ENCODE data around the gene KCP. TPM values are rescaled to one million over a fixed set of nuclear protein-coding genes. Genes with fewer than 3 reads are reported as not detected.

The KCP gene
- total and polyA plus RNA-seq, 2 of the 13 experiments (the other 11 are each of a cell fraction or from before 2014, with no cell fraction given) = 0.37 to 1.0 TPM

DNA sequence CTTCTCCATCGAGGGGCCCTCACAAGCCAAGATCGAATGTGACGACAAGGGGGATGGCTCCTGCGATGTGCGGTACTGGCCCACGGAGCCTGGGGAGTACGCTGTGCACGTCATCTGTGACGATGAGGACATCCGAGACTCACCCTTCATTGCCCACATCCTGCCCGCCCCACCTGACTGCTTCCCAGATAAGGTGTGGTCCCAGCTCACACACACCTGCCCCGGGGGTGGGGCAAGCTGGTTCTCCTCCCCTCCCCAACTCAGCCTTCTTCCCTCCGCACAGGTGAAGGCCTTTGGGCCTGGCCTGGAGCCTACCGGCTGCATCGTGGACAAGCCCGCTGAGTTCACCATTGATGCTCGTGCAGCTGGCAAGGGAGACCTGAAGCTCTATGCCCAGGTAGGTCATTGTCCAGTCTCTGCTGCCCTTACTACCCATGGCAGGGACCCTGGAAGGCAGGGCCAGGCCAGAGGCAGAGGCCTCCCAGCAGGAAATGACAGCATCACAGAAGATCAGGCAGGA lies 69.3 kb downstream of the KCP start:
- H3K4me3 ChIP-seq (replicated peaks in 1 of 3; ENCODE audit: insufficient read depth in 1 of 3, low read depth in 2 of 3, low read length in 3 of 3) = no peak overlapping the region
- FAIRE-seq = no peak
- H3K36me3 ChIP-seq (replicated peaks in 1 of 2; ENCODE audit: control insufficient read depth in 1 of 2, insufficient read depth in 2 of 2, low read length in 2 of 2) = no peaks in the 10 kb centered on the region
- no peaks in the 10 kb centered on the region for H3K79me2 ChIP-seq (ENCODE audit: insufficient read depth, low read length)
- no peak for ATAC-seq
- 73% methylated on average over 4 of the region's 17 CpGs for WGBS (ENCODE audit: low lambda C conversion rate)
- ChIA-PET POLR2A (no interaction called here), CTCF (ENCODE audit: low intra/inter-chr PET ratio, low total read pairs) (interaction anchor here (1.6 to 3.0 kb wide), 3 partner anchors 34 to 43 kb away, joined by 6 to 13 read pairs (median 11); no protein-coding TSS in a partner anchor)
- H2AFZ ChIP-seq (ENCODE audit: low read length) = no peak overlapping the region
- H3K9ac ChIP-seq (ENCODE audit: insufficient read depth, low read depth, low read length) = no peak overlapping the region
- no peak overlapping the region for H3K27ac ChIP-seq (ENCODE audit: extremely low read length, insufficient read depth, low read length)
- no TSS peak for BruUV-seq (replicated peaks)
- TF ChIP-seq, protein P1, sequence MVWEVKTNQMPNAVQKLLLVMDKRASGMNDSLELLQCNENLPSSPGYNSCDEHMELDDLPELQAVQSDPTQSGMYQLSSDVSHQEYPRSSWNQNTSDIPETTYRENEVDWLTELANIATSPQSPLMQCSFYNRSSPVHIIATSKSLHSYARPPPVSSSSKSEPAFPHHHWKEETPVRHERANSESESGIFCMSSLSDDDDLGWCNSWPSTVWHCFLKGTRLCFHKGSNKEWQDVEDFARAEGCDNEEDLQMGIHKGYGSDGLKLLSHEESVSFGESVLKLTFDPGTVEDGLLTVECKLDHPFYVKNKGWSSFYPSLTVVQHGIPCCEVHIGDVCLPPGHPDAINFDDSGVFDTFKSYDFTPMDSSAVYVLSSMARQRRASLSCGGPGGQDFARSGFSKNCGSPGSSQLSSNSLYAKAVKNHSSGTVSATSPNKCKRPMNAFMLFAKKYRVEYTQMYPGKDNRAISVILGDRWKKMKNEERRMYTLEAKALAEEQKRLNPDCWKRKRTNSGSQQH (CRISPR knock-in tag; IDR thresholded peaks at IDR 0.05; ENCODE audit: low read depth) = no peak
- no peaks in the 10 kb centered on the region for H4K20me1 ChIP-seq (ENCODE audit: insufficient read depth, low read length)
- in situ Hi-C loops (cut with HindIII; ENCODE audit: extremely low pct_ligation_motif_present, low pct_unique_long_range_greater_than_20kb) (no loop called here), intact Hi-C loops (cut with micrococcal nuclease; ENCODE audit: unreplicated experiment) (no loop called here)
- no peak overlapping the region for H3K4me2 ChIP-seq (ENCODE audit: low read depth, low read length)
- H3K27me3 ChIP-seq (ENCODE audit: control insufficient read depth in 1 of 2, insufficient read depth in 2 of 2, low read length in 2 of 2) = peaks cover 4 to 10% of the 10 kb centered on the region in 2 experiments; a peak in 2 of 5 replicates
- no peak for DNase-seq (ENCODE audit: low spot score)
- peaks cover 11% of the 10 kb centered on the region for H3K4me1 ChIP-seq (ENCODE audit: insufficient read depth, low read length)
- no peaks in the 10 kb centered on the region for H3K9me3 ChIP-seq (ENCODE audit: low read length)

DNA sequence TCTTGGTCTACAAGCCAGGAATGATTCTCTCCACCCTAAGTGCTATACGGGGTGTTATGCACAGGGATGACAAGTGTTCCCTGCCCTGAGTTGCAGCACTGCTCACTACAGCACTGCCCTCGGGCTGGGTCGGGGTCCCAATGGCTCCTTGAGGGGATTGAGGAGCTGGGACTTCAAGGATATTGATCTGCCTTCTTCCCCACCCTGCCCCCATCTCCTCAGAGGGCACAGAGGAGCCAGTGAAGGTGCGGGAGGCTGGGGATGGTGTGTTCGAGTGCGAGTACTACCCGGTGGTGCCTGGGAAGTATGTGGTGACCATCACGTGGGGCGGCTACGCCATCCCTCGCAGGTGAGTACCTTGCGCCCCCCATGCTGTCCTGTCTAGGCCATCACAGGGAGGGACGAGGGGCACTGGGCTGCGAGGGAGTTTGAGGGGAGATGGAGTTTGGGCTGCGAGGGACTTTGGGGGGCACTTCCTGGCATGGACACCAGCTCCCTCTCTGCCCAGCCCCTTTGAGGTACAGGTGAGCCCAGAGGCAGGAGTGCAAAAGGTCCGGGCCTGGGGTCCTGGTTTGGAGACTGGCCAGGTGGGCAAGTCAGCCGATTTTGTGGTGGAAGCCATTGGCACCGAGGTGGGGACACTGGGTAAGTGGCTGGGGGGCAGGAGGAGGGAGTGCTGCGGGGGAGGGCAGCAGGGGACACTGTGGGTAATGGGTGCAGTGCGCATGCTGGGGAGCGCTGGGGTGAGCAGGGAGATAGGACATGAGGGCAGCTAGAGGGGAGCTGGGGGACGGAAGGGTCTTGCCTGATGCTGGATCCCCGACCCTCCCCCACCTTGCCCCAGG lies 70.0 kb downstream of the KCP start:
- Histone ChIP-seq H3K27me3 (ENCODE audit: control insufficient read depth in 1 of 2, insufficient read depth in 2 of 2, low read length in 2 of 2) (peaks cover 3 to 13% of the 10 kb centered on the region in 2 experiments; a peak in 2 of 5 replicates), H3K36me3 (replicated peaks in 1 of 2; ENCODE audit: control insufficient read depth in 1 of 2, insufficient read depth in 2 of 2, low read length in 2 of 2) (no peaks in the 10 kb centered on the region), H3K4me2 (ENCODE audit: low read depth, low read length) (no peak overlapping the region), H3K9ac (ENCODE audit: insufficient read depth, low read depth, low read length) (no peak overlapping the region), H3K79me2 (ENCODE audit: insufficient read depth, low read length) (no peaks in the 10 kb centered on the region), H3K27ac (ENCODE audit: extremely low read length, insufficient read depth, low read length) (no peak overlapping the region), H3K9me3 (ENCODE audit: low read length) (no peaks in the 10 kb centered on the region), H2AFZ (ENCODE audit: low read length) (no peak overlapping the region), H4K20me1 (ENCODE audit: insufficient read depth, low read length) (no peaks in the 10 kb centered on the region), H3K4me1 (ENCODE audit: insufficient read depth, low read length) (peaks cover 11% of the 10 kb centered on the region), H3K4me3 (replicated peaks in 1 of 3; ENCODE audit: insufficient read depth in 1 of 3, low read depth in 2 of 3, low read length in 3 of 3) (no peak overlapping the region)
- FAIRE-seq (no peak), ATAC-seq (no peak), DNase-seq (ENCODE audit: low spot score) (no peak)
- 28% methylated on average over 12 of the region's 23 CpGs for WGBS (ENCODE audit: low lambda C conversion rate)
- in situ Hi-C loops (cut with HindIII; ENCODE audit: extremely low pct_ligation_motif_present, low pct_unique_long_range_greater_than_20kb) (no loop called here), intact Hi-C loops (cut with micrococcal nuclease; ENCODE audit: unreplicated experiment) (no loop called here)
- ChIA-PET CTCF (ENCODE audit: low intra/inter-chr PET ratio, low total read pairs) (no interaction called here), POLR2A (no interaction called here)
- BruUV-seq (replicated peaks) = no TSS peak
- TF ChIP-seq MIER3 (CRISPR knock-in tag; IDR thresholded peaks at IDR 0.05; ENCODE audit: borderline replicate concordance) (no peak), ZNF557 (CRISPR knock-in tag; IDR thresholded peaks at IDR 0.05) (no peak), ZKSCAN5 (CRISPR knock-in tag; IDR thresholded peaks at IDR 0.05) (no peak), HOXA7 (CRISPR knock-in tag; IDR thresholded peaks at IDR 0.05) (no peak), ZBTB1 (CRISPR knock-in tag; IDR thresholded peaks at IDR 0.05; ENCODE audit: borderline replicate concordance) (no peak), KLF12 (CRISPR knock-in tag; IDR thresholded peaks at IDR 0.05; ENCODE audit: borderline replicate concordance) (no peak), MBNL3 (CRISPR knock-in tag; conservative IDR thresholded peaks at IDR 0.05) (no peak), ZFP90 (CRISPR knock-in tag; IDR thresholded peaks at IDR 0.05; ENCODE audit: borderline replicate concordance) (no peak), GTF3A (CRISPR knock-in tag; conservative IDR thresholded peaks at IDR 0.05) (no peak)
- TF ChIP-seq, protein P2, sequence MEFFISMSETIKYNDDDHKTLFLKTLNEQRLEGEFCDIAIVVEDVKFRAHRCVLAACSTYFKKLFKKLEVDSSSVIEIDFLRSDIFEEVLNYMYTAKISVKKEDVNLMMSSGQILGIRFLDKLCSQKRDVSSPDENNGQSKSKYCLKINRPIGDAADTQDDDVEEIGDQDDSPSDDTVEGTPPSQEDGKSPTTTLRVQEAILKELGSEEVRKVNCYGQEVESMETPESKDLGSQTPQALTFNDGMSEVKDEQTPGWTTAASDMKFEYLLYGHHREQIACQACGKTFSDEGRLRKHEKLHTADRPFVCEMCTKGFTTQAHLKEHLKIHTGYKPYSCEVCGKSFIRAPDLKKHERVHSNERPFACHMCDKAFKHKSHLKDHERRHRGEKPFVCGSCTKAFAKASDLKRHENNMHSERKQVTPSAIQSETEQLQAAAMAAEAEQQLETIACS (CRISPR knock-in tag; IDR thresholded peaks at IDR 0.05) = no peak
- TF ChIP-seq, protein P3, sequence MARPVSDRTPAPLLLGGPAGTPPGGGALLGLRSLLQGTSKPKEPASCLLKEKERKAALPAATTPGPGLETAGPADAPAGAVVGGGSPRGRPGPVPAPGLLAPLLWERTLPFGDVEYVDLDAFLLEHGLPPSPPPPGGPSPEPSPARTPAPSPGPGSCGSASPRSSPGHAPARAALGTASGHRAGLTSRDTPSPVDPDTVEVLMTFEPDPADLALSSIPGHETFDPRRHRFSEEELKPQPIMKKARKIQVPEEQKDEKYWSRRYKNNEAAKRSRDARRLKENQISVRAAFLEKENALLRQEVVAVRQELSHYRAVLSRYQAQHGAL (CRISPR knock-in tag; IDR thresholded peaks at IDR 0.05; ENCODE audit: not compliant biosample characterization) = no peak
